H9 (cell line): ENCODE results near the gene SLC2A5. TPM values are rescaled to one million over a fixed set of nuclear protein-coding genes. Genes with fewer than 3 reads are reported as not detected.
A peak's percentile ranks its signal among the peaks of the same experiment; 100 is the strongest.

ENCODE experiments used
- DNase-seq: peaks from one replicate; pipeline ENCODE4 v3.0.0-alpha.2; 2017
- H2AFZ ChIP-seq: one replicate; pipeline ENCODE4 v1.6.1; 2013; ENCODE audit warnings: mild to moderate bottlenecking, low read length, control low read depth, moderate library complexity
- H2AK5ac ChIP-seq: 2 replicates; pipeline ENCODE4 v1.6.1; 2013; ENCODE audit warnings: low read length, control low read depth, mixed read lengths; ENCODE audit not compliant: insufficient read length
- H2BK120ac ChIP-seq: one replicate; pipeline ENCODE4 v1.6.1; 2013; ENCODE audit warnings: low read depth, mild to moderate bottlenecking, low read length, control low read depth, inconsistent platforms; ENCODE audit not compliant: poor library complexity, severe bottlenecking
- H2BK12ac ChIP-seq: 2 replicates; pipeline ENCODE4 v1.6.1; 2013; ENCODE audit warnings: low read length, control low read depth, mixed read lengths, low read depth; ENCODE audit not compliant: insufficient read length
- H2BK15ac ChIP-seq: 2 replicates; pipeline ENCODE4 v1.6.1; 2013; ENCODE audit warnings: low read depth, low read length, control low read depth
- H2BK20ac ChIP-seq: one replicate; pipeline ENCODE4 v1.6.1; 2013; ENCODE audit warnings: low read depth, mild to moderate bottlenecking, low read length, control low read depth, inconsistent platforms; ENCODE audit not compliant: poor library complexity, severe bottlenecking
- H2BK5ac ChIP-seq: 2 replicates; pipeline ENCODE4 v1.6.1; 2013; ENCODE audit warnings: low read length, control low read depth, mixed read lengths; ENCODE audit not compliant: insufficient read length
- H3K14ac ChIP-seq: 2 replicates; pipeline ENCODE4 v1.6.1; 2013; ENCODE audit warnings: low read length, control low read depth; ENCODE audit not compliant: insufficient read depth
- H3K18ac ChIP-seq: 2 replicates; pipeline ENCODE4 v1.6.1; 2013; ENCODE audit warnings: low read depth, mild to moderate bottlenecking, mixed read lengths, low read length, control low read depth; ENCODE audit not compliant: insufficient read length
- H3K23ac ChIP-seq: 2 replicates; pipeline ENCODE4 v1.6.1; 2013; ENCODE audit warnings: low read length, control low read depth, mixed read lengths, low read depth; ENCODE audit not compliant: insufficient read length
- H3K23me2 ChIP-seq: 2 replicates; pipeline ENCODE4 v1.6.1; 2013; ENCODE audit warnings: low read depth, mild to moderate bottlenecking, mixed read lengths, low read length, control low read depth; ENCODE audit not compliant: insufficient read length, poor library complexity, severe bottlenecking
- H3K27ac ChIP-seq: 2 replicates; pipeline ENCODE4 v1.5.1; 2013; ENCODE audit warnings: low read length, control low read depth, mixed read lengths, low read depth; ENCODE audit not compliant: insufficient read length
- H3K27me3 ChIP-seq: 2 replicates; pipeline ENCODE4 v1.6.1; 2013; ENCODE audit warnings: low read length, control low read depth, inconsistent platforms; ENCODE audit not compliant: insufficient read depth
- H3K4ac ChIP-seq: 2 replicates; pipeline ENCODE4 v1.6.1; 2013; ENCODE audit warnings: low read depth, mild to moderate bottlenecking, control low read depth, inconsistent platforms, low read length, moderate library complexity
- H3K4me1 ChIP-seq: 2 replicates; pipeline ENCODE4 v1.6.1; 2013; ENCODE audit warnings: low read length, control low read depth, inconsistent platforms; ENCODE audit not compliant: insufficient read depth
- H3K4me2 ChIP-seq: 2 replicates; pipeline ENCODE4 v1.6.1; 2013; ENCODE audit warnings: low read length, control low read depth, mixed read lengths; ENCODE audit not compliant: insufficient read length, insufficient read depth
- H3K56ac ChIP-seq: 2 replicates; pipeline ENCODE4 v1.6.1; 2013; ENCODE audit warnings: low read depth, mild to moderate bottlenecking, mixed read lengths, low read length, control low read depth; ENCODE audit not compliant: insufficient read length
- H3K79me1 ChIP-seq: 2 replicates; pipeline ENCODE4 v1.6.1; 2013; ENCODE audit warnings: low read depth, mild to moderate bottlenecking, moderate library complexity, low read length, control low read depth, inconsistent platforms; ENCODE audit not compliant: insufficient read depth, poor library complexity, severe bottlenecking
- H3K79me2 ChIP-seq: 2 replicates; pipeline ENCODE4 v1.6.1; 2013; ENCODE audit warnings: low read length, control low read depth, inconsistent platforms; ENCODE audit not compliant: insufficient read depth
- H3K9ac ChIP-seq: 2 replicates; pipeline ENCODE4 v1.6.1; 2013; ENCODE audit warnings: low read length, control low read depth, mixed read lengths; ENCODE audit not compliant: insufficient read length; ENCODE audit errors: extremely low read depth
- H3K9me3 ChIP-seq: one replicate; pipeline ENCODE4 v1.6.1; 2013; ENCODE audit warnings: low read depth, low read length, inconsistent platforms; ENCODE audit not compliant: control insufficient read depth
- H3T11ph ChIP-seq: one replicate; pipeline ENCODE4 v1.6.1; 2013; ENCODE audit warnings: mild to moderate bottlenecking, low read length, control low read depth, inconsistent platforms
- H4K20me1 ChIP-seq: one replicate; pipeline ENCODE4 v1.6.1; 2013; ENCODE audit not compliant: control insufficient read depth, insufficient read length, insufficient read depth
- H4K5ac ChIP-seq: 2 replicates; pipeline ENCODE4 v1.6.1; 2013; ENCODE audit warnings: low read depth, mild to moderate bottlenecking, mixed read lengths, low read length, control low read depth; ENCODE audit not compliant: insufficient read length
- H4K8ac ChIP-seq: replicated peaks from 2 replicates; pipeline ENCODE4 v1.6.1; 2013; ENCODE audit warnings: low read length, control low read depth, mixed read lengths, low read depth; ENCODE audit not compliant: insufficient read length
- H4K91ac ChIP-seq: 2 replicates; pipeline ENCODE4 v1.6.1; 2013; ENCODE audit warnings: low read depth, mild to moderate bottlenecking, moderate library complexity, mixed read lengths, low read length, control low read depth; ENCODE audit not compliant: insufficient read length
- H3K27ac Mint-ChIP-seq, 3 experiments: 2 replicates in 2 of 3; 3 replicates in 1 of 3; pipeline ENCODE4 v1.8.0; 2020 to 2021; ENCODE audit warnings: mixed read lengths in 3 of 3, mild to moderate bottlenecking in 1 of 3, moderate library complexity in 1 of 3
- H3K27me3 Mint-ChIP-seq: 2 replicates; pipeline ENCODE4 v1.8.0; 2021; ENCODE audit warnings: low read depth, mild to moderate bottlenecking, moderate library complexity, mixed read lengths
- H3K36me3 Mint-ChIP-seq, 3 experiments: 2 replicates in 2 of 3; 3 replicates in 1 of 3; pipeline ENCODE4 v1.8.0; 2020 to 2021; ENCODE audit warnings: low read depth in 3 of 3, mixed read lengths in 3 of 3; ENCODE audit not compliant: insufficient read depth in 1 of 3
- H3K4me1 Mint-ChIP-seq, 2 experiments: 2 replicates each; pipeline ENCODE4 v1.8.0; 2020; ENCODE audit warnings: mixed read lengths in 2 of 2
- H3K4me3 Mint-ChIP-seq, 2 experiments: 2 replicates in 1 of 2; 3 replicates in 1 of 2; pipeline ENCODE4 v1.8.0; 2020 to 2021; ENCODE audit warnings: mild to moderate bottlenecking in 2 of 2, mixed read lengths in 2 of 2, moderate library complexity in 1 of 2
- H3K9me3 Mint-ChIP-seq, 2 experiments: 2 replicates in 1 of 2; 3 replicates in 1 of 2; pipeline ENCODE4 v1.8.0; 2020; ENCODE audit warnings: mild to moderate bottlenecking in 2 of 2, mixed read lengths in 2 of 2, moderate library complexity in 1 of 2
- CTCF ChIP-seq: fragments of 200-600 bp; sonication (generic); conservative IDR thresholded peaks from 3 replicates; pipeline ENCODE4 v1.8.0; 2021; ENCODE audit warnings: antibody characterized with exemption, mild to moderate bottlenecking
- WGBS: extraction: QIAGEN DNeasy Blood & Tissue Kit; methylation state at CpG from one replicate; pipeline ENCODE4 v1.1.7; 2013; ENCODE audit warnings: missing lambda C conversion rate, low lambda C conversion rate, mixed read lengths; ENCODE audit not compliant: insufficient read length; ENCODE audit errors: extremely low coverage; 5-methylcytosine and 5-hydroxymethylcytosine counted together
- total RNA-seq: library from RNA; stranded (reverse); gene quantifications from 2 replicates; pipeline ENCODE4 v1.2.1, GENCODE V29; 2021

SLC2A5 gene
- total RNA-seq, 1 experiment from 2014 or later = not detected

GRCh38 chr1:9099555-9099954 lies 30.1 kb upstream of the SLC2A5 start:
- H3K4me3 Mint-ChIP-seq = no peak overlapping the region
- Histone ChIP-seq H3K27me3 (no peaks in the 10 kb centered on the region), H4K8ac (no peak overlapping the region), H3K4me1 (no peaks in the 10 kb centered on the region; the same call in 1 of the 2 replicates), H4K20me1 (no peaks in the 10 kb centered on the region), H3K18ac (no peak overlapping the region), H3K23me2 (no peaks in the 10 kb centered on the region), H3K4me2 (no peak overlapping the region), H2BK12ac (no peak overlapping the region), H2BK120ac (no peak overlapping the region), H4K5ac (no peak overlapping the region), H2BK5ac (no peak overlapping the region), H2AK5ac (no peak overlapping the region), H3K9ac (no peak overlapping the region), H3K23ac (no peak overlapping the region), H4K91ac (no peak overlapping the region), H3K79me1 (no peaks in the 10 kb centered on the region), H2AFZ (no peak overlapping the region), H2BK20ac (no peak overlapping the region), H3K14ac (no peak overlapping the region), H3K4ac (no peak overlapping the region), H2BK15ac (no peak overlapping the region), H3K27ac (no peak overlapping the region), H3K79me2 (no peaks in the 10 kb centered on the region), H3K9me3 (no peaks in the 10 kb centered on the region), H3K56ac (no peak overlapping the region), H3T11ph (no peak overlapping the region)
- WGBS = no CpG with 5 or more reads among the region's 7 CpGs
- H3K27me3 Mint-ChIP-seq = peaks cover 2% of the 10 kb centered on the region; the same call in 1 of the 2 replicates
- no peak for DNase-seq
- H3K27ac Mint-ChIP-seq = no peak overlapping the region
- TF ChIP-seq CTCF = peak; percentile 35; the same call in 1 of the 3 replicates
- peaks cover 21 to 31% of the 10 kb centered on the region in 2 experiments for H3K9me3 Mint-ChIP-seq
- peaks cover 7 to 26% (median 13%) of the 10 kb centered on the region in 3 experiments for H3K36me3 Mint-ChIP-seq
- peaks cover 12 to 16% of the 10 kb centered on the region in 2 experiments for H3K4me1 Mint-ChIP-seq
